OCI-LY7 (cell line): ENCODE measurements around the gene UBE4B. TPM values are rescaled to one million over a fixed set of nuclear protein-coding genes. Genes with fewer than 3 reads are reported as not detected.

ENCODE experiments used
- BruUV-seq: library from RNA; stranded (reverse); fragments of 400-500 nt; replicated peaks from 2 replicates; lab custom pipeline; 2021; lab: Mats Ljungman, UMichigan
- CTCF ChIA-PET: fragments of 300-600 bp; sonication (Branson Sonifier 250); formaldehyde crosslinking; loops from one replicate; lab custom pipeline; 2022; ENCODE audit warnings: antibody characterized with exemption; ENCODE audit not compliant: unreplicated experiment; lab: Charles Lee
- POLR2A ChIA-PET: fragments of 300-600 bp; sonication (Branson Sonifier 250); formaldehyde crosslinking; loops from one replicate; lab custom pipeline; 2022; ENCODE audit warnings: antibody characterized with exemption; lab: Charles Lee
- DNase-seq: peaks from one replicate; pipeline ENCODE4 v3.0.0-alpha.2; 2015; ENCODE audit warnings: low spot score
- H2AFZ ChIP-seq: fragments of 200-600 bp; sonication (generic), shearing (Covaris generic); 2 replicates; pipeline ENCODE4 v1.6.1; 2014; ENCODE audit warnings: mild to moderate bottlenecking, antibody characterized with exemption, low read length, moderate library complexity
- H3K27ac ChIP-seq: fragments of 200-600 bp; sonication (generic); 2 replicates; pipeline ENCODE4 v1.5.1; 2014; ENCODE audit warnings: mixed run types, low read depth, mild to moderate bottlenecking, moderate library complexity, low read length, inconsistent platforms; ENCODE audit not compliant: poor library complexity, severe bottlenecking
- H3K36me3 ChIP-seq: fragments of 200-600 bp; sonication (generic); 2 replicates; pipeline ENCODE4 v1.6.1; 2014; ENCODE audit warnings: mild to moderate bottlenecking, antibody characterized with exemption, low read length, moderate library complexity, mixed read lengths; ENCODE audit not compliant: insufficient read depth
- H3K4me1 ChIP-seq: fragments of 200-600 bp; sonication (generic); 2 replicates; pipeline ENCODE4 v1.5.1; 2014; ENCODE audit warnings: mild to moderate bottlenecking, low read length; ENCODE audit not compliant: insufficient read depth, poor library complexity, severe bottlenecking
- H3K4me2 ChIP-seq: fragments of 200-600 bp; sonication (generic); 2 replicates; pipeline ENCODE4 v1.6.1; 2014; ENCODE audit warnings: mild to moderate bottlenecking, low read length
- H3K4me3 ChIP-seq: fragments of 200-600 bp; sonication (generic); 2 replicates; pipeline ENCODE4 v1.5.1; 2014; ENCODE audit warnings: mild to moderate bottlenecking, low read depth, low read length; ENCODE audit not compliant: poor library complexity, severe bottlenecking
- H3K79me2 ChIP-seq: fragments of 200-600 bp; sonication (generic); 2 replicates; pipeline ENCODE4 v1.6.1; 2016; ENCODE audit warnings: low read depth, mild to moderate bottlenecking, low read length, moderate library complexity, mixed read lengths; ENCODE audit not compliant: insufficient read depth
- H3K9me2 ChIP-seq: fragments of 200-600 bp; sonication (generic); 2 replicates; pipeline ENCODE4 v1.6.1; 2016; ENCODE audit warnings: mild to moderate bottlenecking, low read length, mixed read lengths; ENCODE audit not compliant: insufficient read depth
- H3K9me3 ChIP-seq: fragments of 200-600 bp; sonication (generic); 2 replicates; pipeline ENCODE4 v1.6.1; 2014; ENCODE audit warnings: mild to moderate bottlenecking, mixed run types, low read length, mixed read lengths
- H4K20me1 ChIP-seq: fragments of 200-600 bp; sonication (generic); 2 replicates; pipeline ENCODE4 v1.6.1; 2014; ENCODE audit warnings: mild to moderate bottlenecking, antibody characterized with exemption, low read length, moderate library complexity, mixed read lengths; ENCODE audit not compliant: insufficient read depth
- CTCF ChIP-seq: fragments of 200-600 bp; sonication (generic); conservative IDR thresholded peaks from 2 replicates; pipeline ENCODE4 v1.5.1; 2014; ENCODE audit warnings: mild to moderate bottlenecking, antibody characterized with exemption, low read length, moderate library complexity, mixed read lengths
- EZH2phosphoT487 ChIP-seq: fragments of 200-600 bp; sonication (generic); IDR thresholded peaks from 2 replicates; pipeline ENCODE4 v1.6.1; 2018; ENCODE audit warnings: low read depth, borderline replicate concordance, mild to moderate bottlenecking, mixed run types, antibody characterized with exemption, low read length, moderate library complexity, mixed read lengths
- intact Hi-C: fragments of 100-400 bp; cut with micrococcal nuclease; formaldehyde crosslinking; loops from one replicate; pipeline ENCODE4 v1.10.0; 2022; ENCODE audit not compliant: unreplicated experiment
- total RNA-seq, 2 experiments: library from RNA; depleted of rRNA in 1 of 2; stranded (reverse); fragments of >200 nt in 1 of 2; shearing (Covaris generic) in 1 of 2; gene quantifications; 2 replicates each; pipeline ENCODE4 v1.2.3, GENCODE V29; 2014 to 2022

Gene UBE4B
- total RNA-seq, 2 experiments from 2014 or later: 21.5 to 40.7 TPM

- ChIA-PET CTCF (no interaction called here), POLR2A (no interaction called here)
- H3K36me3 ChIP-seq: no peaks in the 10 kb centered on the region
- H3K27ac ChIP-seq: no peak overlapping the region
- intact Hi-C loops: no loop called here
- no peak overlapping the region for H2AFZ ChIP-seq
- no peaks in the 10 kb centered on the region; the same call in 1 of the 2 replicates for H3K79me2 ChIP-seq
- no peaks in the 10 kb centered on the region for H3K9me2 ChIP-seq
- no peak overlapping the region for H3K4me3 ChIP-seq
- H4K20me1 ChIP-seq: no peaks in the 10 kb centered on the region
- no peaks in the 10 kb centered on the region for H3K4me1 ChIP-seq
- H3K9me3 ChIP-seq: no peaks in the 10 kb centered on the region
- no TSS peak for BruUV-seq
- H3K4me2 ChIP-seq: no peak overlapping the region
- no peak for DNase-seq
- TF ChIP-seq CTCF: no peak
- TF ChIP-seq EZH2phosphoT487: no peak
Observed at GRCh38 chr1:10064416-10065343, 31.9 kb downstream of the UBE4B start.

GRCh38 chr1:10065344-10065685 is 32.6 kb downstream of the UBE4B start:
- H3K4me2 ChIP-seq: no peak overlapping the region
- H3K36me3 ChIP-seq: no peaks in the 10 kb centered on the region
- H3K4me3 ChIP-seq: no peak overlapping the region
- no TSS peak for BruUV-seq
- TF ChIP-seq CTCF: no peak
- no peak for TF ChIP-seq EZH2phosphoT487
- H3K27ac ChIP-seq: no peak overlapping the region
- H3K9me3 ChIP-seq: no peaks in the 10 kb centered on the region
- intact Hi-C loops: no loop called here
- DNase-seq: no peak
- CTCF ChIA-PET: no interaction called here
- POLR2A ChIA-PET: no interaction called here
- H4K20me1 ChIP-seq: no peaks in the 10 kb centered on the region
- H3K4me1 ChIP-seq: no peaks in the 10 kb centered on the region
- H3K79me2 ChIP-seq: peaks cover 2% of the 10 kb centered on the region; the same call in 1 of the 2 replicates
- no peak overlapping the region for H2AFZ ChIP-seq
- H3K9me2 ChIP-seq: no peaks in the 10 kb centered on the region

- intact Hi-C loops: no loop called here
- no peak overlapping the region for H3K4me2 ChIP-seq
- H3K79me2 ChIP-seq: peaks cover 6% of the 10 kb centered on the region; the same call in 1 of the 2 replicates
- DNase-seq: no peak
- no peak overlapping the region for H2AFZ ChIP-seq
- H4K20me1 ChIP-seq: no peaks in the 10 kb centered on the region
- H3K4me1 ChIP-seq: no peaks in the 10 kb centered on the region
- no peaks in the 10 kb centered on the region for H3K9me2 ChIP-seq
- TF ChIP-seq CTCF: no peak
- no peak for TF ChIP-seq EZH2phosphoT487
- H3K27ac ChIP-seq: no peak overlapping the region
- no TSS peak for BruUV-seq
- no peak overlapping the region for H3K4me3 ChIP-seq
- no peaks in the 10 kb centered on the region for H3K9me3 ChIP-seq
- CTCF ChIA-PET: no interaction called here
- POLR2A ChIA-PET: no interaction called here
- no peaks in the 10 kb centered on the region for H3K36me3 ChIP-seq
Observed at GRCh38 chr1:10065760-10066159, 33.0 kb downstream of the UBE4B start.
